ENCODE results near the gene FOXC2. TPM values are rescaled to one million over a fixed set of nuclear protein-coding genes. Genes with fewer than 3 reads are reported as not detected.

Gene FOXC2
- total and polyA plus RNA-seq, 2 donors (not counting 3 experiments of a cell fraction or from before 2014, with no cell fraction given): 7.7 to 44.0 TPM

DNA sequence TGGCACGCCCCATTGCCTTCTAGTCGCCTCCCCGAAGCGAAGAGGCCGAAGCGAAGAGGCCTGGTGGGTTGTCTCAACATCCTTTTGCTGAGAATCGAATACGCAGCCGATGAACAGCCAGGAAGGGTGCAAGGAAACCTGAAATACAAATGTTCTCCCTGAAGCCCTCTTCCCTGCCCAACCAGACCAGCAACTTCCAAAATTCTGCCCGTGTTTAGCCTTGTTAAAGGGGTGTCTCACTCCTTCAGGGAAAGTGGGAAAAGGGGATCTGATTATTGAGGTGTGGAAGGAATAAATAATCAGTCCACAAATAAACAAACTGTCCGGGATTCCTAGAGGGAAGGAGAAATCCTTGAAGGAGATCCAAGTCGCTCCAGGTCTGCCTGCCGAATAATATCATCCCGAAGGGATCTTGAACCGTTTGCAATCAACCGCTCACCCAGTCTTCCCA is 1.4 kb upstream of the FOXC2 start:
- peaks cover 0 to 5% of the 10 kb centered on the region in 2 experiments for H3K36me3 ChIP-seq (ENCODE audit: control insufficient read depth in 2 of 2, extremely low read depth in 1 of 2, insufficient read depth in 2 of 2, low read length in 2 of 2)
- H3K4me2 ChIP-seq (ENCODE audit: insufficient read depth, low read length): peak overlapping the region; percentile 98
- H3K4me1 ChIP-seq (ENCODE audit: control insufficient read depth, extremely low read depth, insufficient read depth, low read length): peaks cover 18% of the 10 kb centered on the region
- peak overlapping the region; percentile 78 for H3K27ac ChIP-seq (ENCODE audit: insufficient read depth, low read depth, low read length)
- FAIRE-seq (no peak), DNase-seq (ENCODE audit: low read depth, low spot score) (no peak)
- TF ChIP-seq GATA2 (IDR thresholded peaks at IDR 0.05; ENCODE audit: insufficient read depth, insufficient read length, low read depth, low read length) (no peak), EZH2 (IDR thresholded peaks at IDR 0.05; ENCODE audit: borderline replicate concordance, low read depth, low read length, severe bottlenecking) (no peak), POLR2AphosphoS5 (IDR thresholded peaks at IDR 0.05; ENCODE audit: insufficient read depth, low read depth, low read length) (no peak)
- TF ChIP-seq, protein P1, sequence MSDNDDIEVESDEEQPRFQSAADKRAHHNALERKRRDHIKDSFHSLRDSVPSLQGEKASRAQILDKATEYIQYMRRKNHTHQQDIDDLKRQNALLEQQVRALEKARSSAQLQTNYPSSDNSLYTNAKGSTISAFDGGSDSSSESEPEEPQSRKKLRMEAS (IDR thresholded peaks at IDR 0.05; ENCODE audit: insufficient read depth, insufficient read length): no peak
- H3K4me3 ChIP-seq (replicated peaks in 1 of 3; ENCODE audit: insufficient read depth in 1 of 3, low read depth in 1 of 3, low read length in 3 of 3): peak overlapping the region; percentile 1 to 99 (median 94)
- POLR2A ChIA-PET: interaction anchor here (0.6 to 1.7 kb wide), 3 partner anchors 169 to 497 kb away, joined by 5 to 6 read pairs (median 5); no protein-coding TSS in a partner anchor
- intact Hi-C loops (cut with micrococcal nuclease): no loop called here
- peak overlapping the region; percentile 30 for H2AFZ ChIP-seq (ENCODE audit: low read depth, low read length)
- no peaks in the 10 kb centered on the region for H4K20me1 ChIP-seq (replicated peaks; ENCODE audit: control insufficient read depth, extremely low read depth, insufficient read depth, low read length)
- peak overlapping the region; percentile 59 for H3K9ac ChIP-seq (replicated peaks; ENCODE audit: extremely low read depth, insufficient read depth, low read length)
- no TSS peak for BruUV-seq (replicated peaks)
- CTCF ChIA-PET: interaction anchor here (1.0 to 10.4 kb wide), 31 partner anchors 8 to 829 kb away, joined by 3 to 283 read pairs (median 6); partner anchors contain the start of gene FBXO31
- no peaks in the 10 kb centered on the region for H3K27me3 ChIP-seq (ENCODE audit: control insufficient read depth in 2 of 2, insufficient read depth in 2 of 2, low read length in 2 of 2)
- H3K9me1 ChIP-seq (replicated peaks; ENCODE audit: control insufficient read depth, extremely low read depth, insufficient read depth, low read length): no peaks in the 10 kb centered on the region
- dilution Hi-C loops (cut with MboI; ENCODE audit: extremely low pct_ligation_motif_present, low sequenced_read_pairs): no loop called here
- peaks cover 49% of the 10 kb centered on the region for H3K79me2 ChIP-seq (ENCODE audit: control insufficient read depth, insufficient read depth, low read length)
- no peaks in the 10 kb centered on the region for H3K9me3 ChIP-seq (replicated peaks; ENCODE audit: control insufficient read depth, insufficient read depth, low read length)

All from endothelial cell of umbilical vein (primary cell).